A673 (cell line): ENCODE measurements around the gene AGBL3. TPM values are rescaled to one million over a fixed set of nuclear protein-coding genes. Genes with fewer than 3 reads are reported as not detected.

Experiments
- BruUV-seq: library from RNA; stranded (reverse); fragments of 400-500 nt; replicated peaks from 2 replicates; lab custom pipeline; 2021; lab: Mats Ljungman, UMichigan
- CTCF ChIA-PET: fragments of 300-600 bp; sonication (Branson Sonifier 250); formaldehyde crosslinking; loops from one replicate; lab custom pipeline; 2022; ENCODE audit warnings: antibody characterized with exemption; lab: Charles Lee
- POLR2A ChIA-PET: fragments of 300-600 bp; sonication (Branson Sonifier 250); formaldehyde crosslinking; loops from one replicate; lab custom pipeline; 2022; ENCODE audit warnings: antibody characterized with exemption; ENCODE audit not compliant: low non-redundant PET; lab: Charles Lee
- DNase-seq: peaks from one replicate; pipeline ENCODE4 v3.0.0-alpha.2; 2015; ENCODE audit warnings: low spot score
- H3K27ac ChIP-seq: fragments of 200-600 bp; sonication (generic); 2 replicates; pipeline ENCODE4 v1.5.1; 2016; ENCODE audit warnings: mixed run types, low read depth, mild to moderate bottlenecking, mixed read lengths, antibody characterized with exemption, low read length; ENCODE audit not compliant: poor library complexity, severe bottlenecking
- H3K27me3 ChIP-seq: fragments of 200-600 bp; sonication (generic); replicated peaks from 2 replicates; pipeline ENCODE4 v1.6.1; 2017; ENCODE audit warnings: mixed run types, low read depth, mild to moderate bottlenecking, mixed read lengths, antibody characterized with exemption, low read length; ENCODE audit not compliant: insufficient read depth, poor library complexity
- H3K36me3 ChIP-seq: fragments of 200-600 bp; sonication (generic); 2 replicates; pipeline ENCODE4 v1.6.1; 2016; ENCODE audit warnings: mixed run types, mild to moderate bottlenecking, mixed read lengths, antibody characterized with exemption, low read length; ENCODE audit not compliant: insufficient read depth, poor library complexity, severe bottlenecking
- H3K4me1 ChIP-seq: fragments of 200-600 bp; sonication (generic); 2 replicates; pipeline ENCODE4 v1.6.1; 2017; ENCODE audit warnings: mixed run types, mild to moderate bottlenecking, mixed read lengths, antibody characterized with exemption, low read length; ENCODE audit not compliant: insufficient read depth, poor library complexity, severe bottlenecking
- H3K4me3 ChIP-seq: fragments of 200-600 bp; sonication (generic); 2 replicates; pipeline ENCODE4 v1.5.1; 2016; ENCODE audit warnings: low read depth, mixed run types, mild to moderate bottlenecking, mixed read lengths, low read length; ENCODE audit not compliant: poor library complexity, severe bottlenecking
- H3K9me3 ChIP-seq: fragments of 200-600 bp; sonication (generic); 2 replicates; pipeline ENCODE4 v1.6.1; 2016; ENCODE audit warnings: mixed run types, low read depth, mild to moderate bottlenecking, mixed read lengths, antibody characterized with exemption, low read length; ENCODE audit not compliant: poor library complexity, severe bottlenecking
- CTCF ChIP-seq: fragments of 300-800, 200-600 bp; sonication (generic); conservative IDR thresholded peaks from 2 replicates; pipeline ENCODE4 v1.5.1; 2017; ENCODE audit warnings: low read depth, mild to moderate bottlenecking, antibody characterized with exemption, low read length, moderate library complexity, mixed read lengths
- EZH2 ChIP-seq: fragments of 200-600 bp; sonication (generic); IDR thresholded peaks from 2 replicates; pipeline ENCODE4 v1.6.1; 2017; ENCODE audit warnings: borderline replicate concordance, low read depth, mild to moderate bottlenecking, mixed read lengths, antibody characterized with exemption, low read length; ENCODE audit not compliant: poor library complexity, severe bottlenecking
- intact Hi-C: fragments of 100-400 bp; cut with micrococcal nuclease; formaldehyde crosslinking; loops from one replicate; pipeline ENCODE4 v1.10.0; 2022; ENCODE audit not compliant: unreplicated experiment
- total RNA-seq: library from RNA; stranded (reverse); gene quantifications from 2 replicates; pipeline ENCODE4 v1.2.3, GENCODE V29; 2021

AGBL3 gene
- total RNA-seq, 1 experiment from 2014 or later, result 2.9 TPM

- POLR2A ChIA-PET, result no interaction called here
- no peak overlapping the region for H3K4me3 ChIP-seq
- H3K9me3 ChIP-seq, result peaks cover 3% of the 10 kb centered on the region
- H3K27ac ChIP-seq, result no peak overlapping the region
- CTCF ChIA-PET, result no interaction called here
- intact Hi-C loops, result no loop called here
- TF ChIP-seq CTCF (no peak), EZH2 (no peak)
- no peaks in the 10 kb centered on the region for H3K36me3 ChIP-seq
- DNase-seq, result no peak
- H3K27me3 ChIP-seq, result no peaks in the 10 kb centered on the region
- H3K4me1 ChIP-seq, result no peaks in the 10 kb centered on the region
- no TSS peak for BruUV-seq
Measured at GRCh38 chr7:135128931-135129330, 142.6 kb downstream of the AGBL3 start.

GRCh38 chr7:135129579-135129978 lies 143.3 kb downstream of the AGBL3 start:
- Histone ChIP-seq H3K4me3 (no peak overlapping the region), H3K9me3 (peaks cover 3% of the 10 kb centered on the region), H3K4me1 (no peaks in the 10 kb centered on the region), H3K27me3 (no peaks in the 10 kb centered on the region), H3K27ac (no peak overlapping the region), H3K36me3 (no peaks in the 10 kb centered on the region)
- no peak for DNase-seq
- no TSS peak for BruUV-seq
- TF ChIP-seq CTCF (no peak), EZH2 (no peak)
- POLR2A ChIA-PET, result no interaction called here
- intact Hi-C loops, result no loop called here
- CTCF ChIA-PET, result no interaction called here

GRCh38 chr7:135143885-135144668 lies 157.8 kb downstream of the AGBL3 start:
- intact Hi-C loops, result no loop called here
- no peak overlapping the region for H3K27ac ChIP-seq
- no peak for DNase-seq
- no TSS peak for BruUV-seq
- TF ChIP-seq EZH2 (no peak), CTCF (no peak)
- ChIA-PET POLR2A (no interaction called here), CTCF (no interaction called here)
- no peaks in the 10 kb centered on the region for H3K9me3 ChIP-seq
- no peaks in the 10 kb centered on the region for H3K36me3 ChIP-seq
- no peaks in the 10 kb centered on the region for H3K4me1 ChIP-seq
- no peaks in the 10 kb centered on the region for H3K27me3 ChIP-seq
- H3K4me3 ChIP-seq, result no peak overlapping the region
